Left kidney (tissue), 2 donors: Measurements from ENCODE around the gene JARID2. TPM values are rescaled to one million over a fixed set of nuclear protein-coding genes. Genes with fewer than 3 reads are reported as not detected.

Experiments used
- DNase-seq: peaks from one replicate; pipeline ENCODE4 v3.0.0-alpha.2; 2013
- polyA plus RNA-seq: library from polyadenylated mRNA; unstranded; fragments of 120-200 nt; gene quantifications from one replicate; pipeline ENCODE4 v1.2.1, GENCODE V29; 2013; ENCODE audit not compliant: insufficient read length

JARID2 gene
- polyA plus RNA-seq, 1 donor: 28.4 TPM

DNA sequence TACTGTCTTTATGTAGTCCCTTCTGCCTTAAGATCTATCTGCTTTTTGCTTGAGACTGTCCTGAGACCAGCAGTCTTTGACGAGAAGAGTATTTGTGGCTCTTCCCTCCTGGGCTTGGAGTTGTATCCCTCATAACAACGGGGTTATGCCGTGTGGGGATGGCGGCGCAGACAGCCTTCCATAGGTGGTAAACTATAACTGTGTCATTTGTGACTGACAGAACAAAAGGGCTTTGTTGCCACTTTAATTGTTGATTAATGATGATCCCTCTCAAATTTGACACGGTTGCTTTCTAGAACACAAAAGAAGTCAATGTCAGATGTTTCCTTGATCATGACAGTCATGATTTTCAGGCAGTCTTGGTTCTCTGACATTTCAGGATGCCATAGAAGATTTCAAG lies 196.6 kb downstream of the JARID2 start:
- no peak for DNase-seq

DNA sequence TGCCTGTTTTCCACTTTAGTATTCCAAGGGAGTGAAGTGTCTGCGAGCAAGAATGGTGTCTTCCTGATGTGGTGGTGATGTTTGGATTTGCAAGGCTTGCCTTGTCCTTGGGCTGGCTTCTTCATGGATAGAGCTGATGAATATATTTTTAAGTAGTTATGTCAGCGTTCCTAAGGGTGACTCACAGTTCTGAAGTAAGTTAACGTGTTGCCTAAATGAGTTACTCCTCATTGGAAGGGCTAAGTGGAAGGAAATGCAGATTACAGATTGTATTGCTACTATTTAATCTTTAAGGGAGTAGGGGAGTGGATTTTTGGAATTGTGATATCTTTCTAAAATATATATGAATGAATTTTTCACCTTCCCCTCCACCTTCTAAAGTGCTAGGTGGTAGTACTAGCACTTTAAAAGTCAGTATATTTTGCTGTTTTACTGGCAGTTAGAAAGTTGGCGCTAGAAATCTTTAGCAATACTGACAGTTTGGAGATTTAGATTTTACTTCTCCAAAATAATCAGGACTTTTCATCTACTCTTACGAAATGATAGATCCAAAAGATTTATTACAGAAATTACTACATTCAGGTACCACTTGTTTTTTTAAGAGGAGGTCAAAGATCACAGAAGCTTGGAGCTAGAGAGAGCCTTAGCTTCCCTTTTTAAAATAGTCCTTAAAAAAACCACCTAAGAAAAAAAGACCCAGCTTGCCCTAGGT lies 197.4 kb downstream of the JARID2 start:
- no peak for DNase-seq

- no peak for DNase-seq
Measured at GRCh38 chr6:15444081-15444731, 198.3 kb downstream of the JARID2 start.

- DNase-seq: no peak
Measured at GRCh38 chr6:15444881-15445280, 199.0 kb downstream of the JARID2 start.

DNA sequence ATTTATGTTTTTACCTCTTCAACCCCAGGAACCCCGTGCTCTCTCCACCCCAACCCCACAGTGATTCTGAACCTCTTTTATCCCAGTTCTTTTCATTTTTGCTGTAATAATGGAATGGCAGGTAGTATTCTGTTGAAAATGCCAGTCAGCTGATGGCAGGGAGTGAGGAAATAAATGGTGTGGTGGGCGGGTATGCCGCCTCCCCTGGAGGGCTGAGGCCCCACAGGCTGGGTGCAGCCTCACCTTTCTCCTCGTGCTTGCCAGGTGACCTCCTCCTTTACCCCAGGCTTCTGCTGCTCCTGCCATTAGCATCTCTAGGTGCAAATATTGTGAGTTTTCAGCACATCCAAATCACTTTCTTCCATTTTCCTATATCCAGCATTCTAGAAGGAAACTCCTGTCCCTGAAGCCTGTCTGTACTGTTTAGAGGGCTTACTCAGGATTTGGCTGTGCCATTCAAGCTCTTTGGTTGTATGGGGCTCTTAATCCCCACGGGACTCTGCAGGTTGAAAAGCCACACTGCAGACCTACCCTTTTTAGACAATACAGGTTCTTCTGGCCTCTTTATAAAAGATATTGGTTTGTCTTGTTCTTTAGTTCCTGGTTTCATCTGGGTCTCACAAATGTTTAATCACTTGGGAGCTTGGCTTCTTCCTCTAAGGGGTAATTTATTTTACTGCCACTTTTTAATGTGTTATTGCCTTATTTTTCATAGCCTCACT lies 201.8 kb downstream of the JARID2 start:
- DNase-seq: no peak

GRCh38 chr6:15449011-15449410 lies 203.1 kb downstream of the JARID2 start:
- no peak for DNase-seq

DNA sequence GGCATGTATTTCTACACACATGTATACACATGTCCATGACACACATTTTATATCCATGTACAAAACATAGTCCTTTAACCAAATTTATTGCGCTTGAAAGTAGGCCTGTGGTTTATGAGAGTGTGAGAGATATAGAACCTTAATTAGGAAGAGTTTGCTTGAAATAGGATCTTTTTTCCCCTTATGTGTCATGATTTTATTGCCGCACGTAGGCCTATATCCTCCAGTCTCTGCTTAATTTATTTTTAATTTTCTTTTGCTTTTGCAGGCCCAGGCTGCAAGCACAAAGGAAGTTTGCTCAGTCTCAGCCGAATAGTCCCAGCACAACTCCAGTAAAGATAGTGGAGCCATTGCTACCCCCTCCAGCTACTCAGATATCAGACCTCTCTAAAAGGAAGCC lies 205.9 kb downstream of the JARID2 start:
- DNase-seq: no peak

DNA sequence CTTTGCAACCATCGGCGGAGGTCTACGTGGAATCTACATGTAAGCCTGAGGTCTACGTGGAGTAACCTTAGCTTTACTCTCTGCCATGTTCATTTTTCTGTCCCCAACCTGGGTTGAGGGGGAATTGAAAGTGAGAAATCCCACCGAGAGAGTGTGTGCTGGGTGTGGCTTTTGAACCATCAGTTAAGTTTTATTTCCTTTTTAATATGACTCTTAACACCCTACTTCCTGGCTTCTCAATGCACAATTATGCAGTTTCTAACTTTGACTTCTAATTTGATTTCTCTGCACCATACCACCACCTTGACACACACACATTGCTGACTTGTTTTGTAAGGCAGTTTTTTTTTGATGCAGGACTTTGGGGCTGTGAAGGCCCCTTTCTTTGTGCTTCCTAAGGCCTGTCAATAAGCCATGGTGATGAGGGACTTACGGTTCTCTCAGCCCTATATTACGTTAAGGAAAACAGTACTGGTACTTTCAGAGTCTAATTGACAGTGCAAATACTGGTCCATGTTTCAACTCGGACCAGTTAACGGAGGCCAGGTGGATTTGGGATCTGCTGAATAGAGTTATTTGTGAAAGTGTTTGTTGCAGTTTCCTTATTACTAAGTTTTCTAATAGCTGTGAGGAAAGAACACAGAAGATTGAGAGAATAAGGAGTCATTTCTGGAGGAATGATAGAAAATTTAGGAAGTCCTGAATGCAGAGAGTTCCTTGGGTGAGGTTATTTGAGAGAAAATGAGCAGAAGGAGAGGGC lies 206.5 kb downstream of the JARID2 start:
- no peak for DNase-seq

DNA sequence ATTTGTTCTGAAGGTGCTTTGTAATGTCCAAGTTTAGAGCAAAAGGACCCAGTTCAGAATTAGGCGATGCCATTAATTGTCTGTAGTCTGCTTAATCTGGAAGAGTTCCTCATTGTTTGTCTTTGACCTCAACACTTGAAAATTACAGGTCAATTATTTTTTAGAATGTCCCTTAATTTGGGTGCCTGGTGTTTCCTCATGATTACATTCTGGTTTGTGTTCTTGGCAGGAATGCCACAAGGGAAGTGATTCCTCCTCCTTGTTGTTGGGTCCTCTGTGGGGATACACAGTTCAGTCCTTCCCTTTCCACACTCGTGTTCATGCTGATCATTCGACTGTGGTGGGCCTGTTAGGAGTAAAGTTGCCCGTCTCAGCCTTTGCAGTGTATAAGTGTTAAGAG lies 207.3 kb downstream of the JARID2 start:
- DNase-seq: no peak

- DNase-seq: no peak
Measured at GRCh38 chr6:15453622-15454021, 207.8 kb downstream of the JARID2 start.

DNA sequence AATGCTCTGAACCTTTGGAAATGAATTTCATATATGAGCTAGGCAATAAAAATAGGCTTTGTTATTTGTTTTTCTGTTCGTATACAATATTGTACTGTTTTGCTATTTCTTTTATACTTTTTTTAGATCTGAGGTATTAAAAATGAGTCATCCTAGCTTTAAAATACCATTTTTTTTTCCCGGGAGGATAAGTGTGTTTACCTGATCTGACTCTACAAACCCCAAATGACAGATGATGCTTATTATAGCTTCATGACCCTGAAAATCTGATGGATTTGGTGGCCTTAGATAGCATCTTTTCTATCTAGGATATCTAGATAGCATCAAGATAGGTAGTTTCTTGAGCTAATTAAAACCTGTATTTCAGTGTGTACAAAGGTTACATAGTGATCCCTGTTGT lies 210.6 kb downstream of the JARID2 start:
- DNase-seq: no peak

GRCh38 chr6:15457121-15457650 lies 211.3 kb downstream of the JARID2 start:
- DNase-seq: no peak

DNA sequence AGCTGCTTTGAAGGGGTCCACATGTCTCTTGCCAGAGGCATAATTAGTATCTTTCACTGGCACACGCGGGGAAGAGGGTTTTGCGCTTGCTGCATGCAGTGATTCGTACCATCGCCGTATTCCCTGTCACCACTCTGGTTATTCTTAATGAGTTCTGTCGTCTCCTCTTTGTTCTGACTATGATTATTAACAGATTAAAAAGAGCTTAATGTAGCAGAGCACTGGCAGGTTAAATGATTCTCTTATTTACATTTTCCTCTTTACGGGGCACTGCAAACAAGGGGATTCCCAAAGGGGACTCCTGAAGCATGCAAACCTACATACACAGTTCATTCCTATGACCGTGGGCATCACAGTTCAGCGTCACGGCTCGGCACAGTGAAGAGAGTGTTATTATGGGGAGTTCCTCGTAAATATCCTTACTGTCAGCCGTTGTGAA lies 212.2 kb downstream of the JARID2 start:
- DNase-seq: no peak

- DNase-seq: no peak
Measured at GRCh38 chr6:15460110-15460727, 214.3 kb downstream of the JARID2 start.

- no peak for DNase-seq
Measured at GRCh38 chr6:15461127-15461944, 215.5 kb downstream of the JARID2 start.

DNA sequence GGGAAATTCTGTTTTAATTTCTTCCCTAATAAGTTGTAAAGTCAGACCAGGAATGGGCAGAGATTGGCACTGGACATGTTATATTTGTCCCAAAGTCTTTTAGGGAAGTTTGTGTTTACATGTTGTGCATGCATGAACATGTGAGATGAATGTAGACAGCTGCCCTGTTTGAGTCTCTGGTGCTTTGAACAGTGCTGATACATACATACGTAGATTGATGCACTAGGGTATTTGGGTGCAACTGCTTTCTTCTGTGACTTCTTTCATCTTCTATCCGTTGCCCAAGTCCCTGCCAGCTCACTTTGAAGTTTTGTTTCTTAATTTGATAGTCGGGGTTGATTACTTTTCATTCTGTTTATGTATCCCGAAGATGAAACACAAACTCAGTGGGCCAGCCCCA lies 216.4 kb downstream of the JARID2 start:
- DNase-seq: no peak

DNA sequence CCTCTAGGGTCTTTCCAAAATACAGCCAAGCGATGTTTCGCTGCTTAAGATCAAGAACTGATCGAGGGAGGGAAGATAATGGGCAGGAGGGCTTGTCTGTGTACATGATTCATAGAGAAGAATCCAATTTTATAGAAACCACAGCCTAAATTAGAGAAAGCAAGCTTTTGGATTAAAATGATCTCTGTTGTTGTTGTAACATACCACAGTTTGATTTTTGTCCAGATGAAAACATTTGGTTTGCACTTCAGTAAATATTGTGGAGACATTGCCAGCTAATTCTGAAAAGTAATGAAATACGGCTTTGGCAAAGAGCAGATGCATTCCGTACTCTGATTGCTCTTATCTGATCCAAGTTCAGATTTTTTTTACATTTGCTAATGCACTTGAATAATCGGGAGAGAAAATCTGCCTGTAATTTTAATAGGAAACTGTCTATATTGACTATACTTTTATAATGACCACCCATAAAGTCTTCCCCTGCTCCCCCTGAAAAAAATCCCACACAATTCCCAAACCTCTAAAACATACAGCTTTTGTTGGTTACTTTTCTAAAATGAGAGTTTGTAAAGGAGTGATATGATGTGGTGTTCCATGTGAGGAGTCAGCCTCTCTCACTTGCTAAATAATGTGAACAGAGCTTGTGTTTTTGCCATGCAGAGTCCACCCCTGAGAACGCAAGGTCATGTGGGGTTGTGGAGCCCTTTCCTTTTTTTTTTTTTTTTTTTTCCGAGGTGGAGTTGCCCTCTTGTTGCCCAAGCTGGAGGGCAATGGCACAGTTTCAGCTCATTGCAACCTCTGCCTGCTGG lies 217.1 kb downstream of the JARID2 start:
- DNase-seq: no peak

- no peak for DNase-seq
Measured at GRCh38 chr6:15464211-15464725, 218.4 kb downstream of the JARID2 start.

GRCh38 chr6:15465212-15465611 lies 219.3 kb downstream of the JARID2 start:
- no peak for DNase-seq

DNA sequence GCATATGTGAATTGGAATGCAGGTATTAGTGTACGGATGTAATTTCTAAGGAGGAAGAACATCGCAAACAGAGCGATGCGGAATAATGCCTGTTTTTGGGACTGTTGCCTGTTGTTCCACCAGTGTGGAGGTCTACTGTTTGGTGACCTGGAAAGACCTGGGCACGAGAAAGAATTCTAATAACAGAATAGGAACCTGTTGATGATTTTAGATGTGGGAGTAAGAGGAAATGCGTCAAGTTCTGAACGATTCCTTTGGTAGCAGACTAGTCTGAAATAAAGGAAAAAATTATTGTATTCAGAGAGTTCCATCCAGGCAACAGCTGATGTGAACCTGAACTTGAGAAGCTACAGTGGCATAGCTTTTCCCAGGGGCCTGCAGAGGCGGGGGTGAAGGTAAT lies 224.9 kb downstream of the JARID2 start:
- no peak for DNase-seq
